SH-SY5Y (cell line): ENCODE results near the gene CAMP.

Experiments
- GATA2 ChIP-seq: IDR thresholded peaks from 2 replicates; pipeline ENCODE4 v1.6.1; 2011; ENCODE audit warnings: mild to moderate bottlenecking, low read depth, low read length
- GATA3 ChIP-seq: IDR thresholded peaks from 2 replicates; pipeline ENCODE4 v1.6.1; 2011; ENCODE audit warnings: low read depth, mild to moderate bottlenecking, low read length, moderate library complexity

DNA sequence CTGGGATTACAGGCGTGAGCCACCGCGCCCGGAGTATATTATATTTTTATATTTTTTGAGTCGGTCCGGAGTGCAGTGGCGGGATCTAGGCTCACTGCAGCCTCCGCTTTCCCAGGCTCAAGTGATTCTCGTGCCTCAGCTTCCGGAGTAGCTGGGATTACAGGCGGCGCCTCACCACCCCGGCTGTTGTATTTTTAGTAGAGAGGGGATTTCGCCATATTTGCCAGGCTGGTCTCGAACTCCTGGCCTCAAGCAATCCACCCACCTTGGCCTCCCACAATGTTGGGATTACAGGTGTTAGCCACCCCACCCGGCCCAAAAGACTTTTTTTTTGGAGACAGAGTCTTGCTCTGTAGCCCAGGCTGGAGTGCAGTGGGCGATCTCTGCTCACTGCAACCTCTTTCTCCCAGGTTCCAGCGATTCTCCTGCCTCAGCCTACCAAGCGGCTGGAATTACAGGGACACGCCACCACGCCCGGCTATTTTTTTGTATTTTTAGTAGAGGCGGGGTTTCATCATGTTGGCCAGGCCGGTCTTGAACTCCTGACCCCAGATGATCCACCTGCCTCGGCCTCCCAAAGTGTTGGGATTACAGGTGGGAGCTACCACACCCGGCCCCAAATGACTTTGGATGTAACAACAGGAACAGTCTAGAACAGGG lies 18.6 kb downstream of the CAMP start:
- TF ChIP-seq GATA3 (no peak), GATA2 (no peak)
